DOHH2 (cell line): ENCODE results near the gene DCTN2.

Experiments
- EZH2phosphoT487 ChIP-seq: fragments of 200-600 bp; sonication (generic); IDR thresholded peaks from 2 replicates; pipeline ENCODE4 v1.6.1; 2017; ENCODE audit warnings: borderline replicate concordance, mild to moderate bottlenecking, antibody characterized with exemption, low read length, moderate library complexity, mixed read lengths
- TF ChIP-seq, protein P1 (sequence below): fragments of 200-600 bp; sonication (generic); IDR thresholded peaks from one replicate; pipeline ENCODE4 v1.5.1; 2014; ENCODE audit warnings: antibody characterized with exemption, mild to moderate bottlenecking, low read depth, low read length; ENCODE audit not compliant: poor library complexity, severe bottlenecking

DNA sequence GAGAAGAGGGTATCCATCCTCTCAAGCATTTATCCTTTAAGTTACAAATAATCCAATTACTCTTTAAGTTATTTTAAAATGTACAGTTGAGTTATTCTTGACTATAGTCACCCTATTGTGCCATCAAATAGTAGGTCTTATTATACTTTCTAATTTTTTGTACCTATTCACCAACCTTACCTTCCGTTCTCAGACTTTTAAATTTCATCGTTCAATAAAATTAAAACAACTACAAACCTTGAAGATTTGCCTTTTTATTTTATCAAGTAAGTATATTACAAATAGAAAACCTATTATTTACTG, 972 bp upstream of the DCTN2 start:
- TF ChIP-seq, protein P1, sequence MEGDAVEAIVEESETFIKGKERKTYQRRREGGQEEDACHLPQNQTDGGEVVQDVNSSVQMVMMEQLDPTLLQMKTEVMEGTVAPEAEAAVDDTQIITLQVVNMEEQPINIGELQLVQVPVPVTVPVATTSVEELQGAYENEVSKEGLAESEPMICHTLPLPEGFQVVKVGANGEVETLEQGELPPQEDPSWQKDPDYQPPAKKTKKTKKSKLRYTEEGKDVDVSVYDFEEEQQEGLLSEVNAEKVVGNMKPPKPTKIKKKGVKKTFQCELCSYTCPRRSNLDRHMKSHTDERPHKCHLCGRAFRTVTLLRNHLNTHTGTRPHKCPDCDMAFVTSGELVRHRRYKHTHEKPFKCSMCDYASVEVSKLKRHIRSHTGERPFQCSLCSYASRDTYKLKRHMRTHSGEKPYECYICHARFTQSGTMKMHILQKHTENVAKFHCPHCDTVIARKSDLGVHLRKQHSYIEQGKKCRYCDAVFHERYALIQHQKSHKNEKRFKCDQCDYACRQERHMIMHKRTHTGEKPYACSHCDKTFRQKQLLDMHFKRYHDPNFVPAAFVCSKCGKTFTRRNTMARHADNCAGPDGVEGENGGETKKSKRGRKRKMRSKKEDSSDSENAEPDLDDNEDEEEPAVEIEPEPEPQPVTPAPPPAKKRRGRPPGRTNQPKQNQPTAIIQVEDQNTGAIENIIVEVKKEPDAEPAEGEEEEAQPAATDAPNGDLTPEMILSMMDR: no peak
- no peak for TF ChIP-seq EZH2phosphoT487
